Activated naive CD8-positive, alpha-beta T cell treated with anti-CD3 and anti-CD28 coated beads, Interleukin-2, amount 10 ng/mL, durations not matched to agents 7 days and 5 days (primary cell): ENCODE results near the gene TK2. TPM values are rescaled to one million over a fixed set of nuclear protein-coding genes. Genes with fewer than 3 reads are reported as not detected.

Experiments used
- ATAC-seq: fragments of 150-1000 bp; cut with Tn5 transposase; one replicate; pipeline ENCODE4 v1.10.0; 2021; ENCODE audit warnings: low read depth, moderate library complexity
- POLR2A ChIA-PET: fragments of 350-600 bp; sonication (Branson Sonifier 250); formaldehyde crosslinking; loops from one replicate; lab custom pipeline; 2021; ENCODE audit warnings: antibody characterized with exemption; lab: Charles Lee
- DNase-seq: peaks from one replicate; pipeline ENCODE4 v3.0.0; 2021
- H3K27ac Mint-ChIP-seq: one replicate; pipeline ENCODE4 v1.8.0; 2022; ENCODE audit warnings: mild to moderate bottlenecking, mixed read lengths
- H3K27me3 Mint-ChIP-seq: one replicate; pipeline ENCODE4 v1.8.0; 2022; ENCODE audit warnings: mild to moderate bottlenecking, moderate library complexity, mixed read lengths
- H3K36me3 Mint-ChIP-seq: one replicate; pipeline ENCODE4 v1.8.0; 2021; ENCODE audit warnings: mild to moderate bottlenecking, mixed read lengths
- H3K4me1 Mint-ChIP-seq: one replicate; pipeline ENCODE4 v1.8.0; 2021; ENCODE audit warnings: mixed read lengths
- H3K4me3 Mint-ChIP-seq: one replicate; pipeline ENCODE4 v1.8.0; 2022; ENCODE audit warnings: mild to moderate bottlenecking, moderate library complexity, mixed read lengths
- H3K9me3 Mint-ChIP-seq: one replicate; pipeline ENCODE4 v1.8.0; 2021; ENCODE audit warnings: mixed read lengths
- total RNA-seq, 2 experiments: library from RNA; stranded (reverse); gene quantifications; one replicate each; pipeline ENCODE4 v1.2.3, GENCODE V29; 2021

Gene TK2
- total RNA-seq, 2 experiments from 2014 or later: 7.0 to 8.6 TPM

DNA sequence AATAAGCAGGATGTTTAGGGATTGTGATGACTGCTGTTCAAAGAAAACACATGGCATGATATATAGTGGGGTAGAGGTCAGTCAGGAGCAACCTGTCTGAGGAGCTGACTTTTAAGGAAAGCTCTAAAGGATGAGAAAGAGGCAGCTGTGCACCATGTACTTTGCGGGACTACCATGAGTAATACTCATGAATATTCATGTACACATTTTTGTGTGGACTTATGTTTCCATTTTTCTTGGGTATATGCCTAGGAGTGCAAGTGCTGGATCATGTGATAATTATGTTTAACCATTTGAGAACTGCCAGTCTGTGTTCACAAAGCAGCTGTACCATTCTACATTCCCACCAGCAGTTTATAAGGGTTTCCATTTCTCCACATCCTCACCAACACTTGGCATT lies 87.0 kb downstream of the TK2 start:
- Mint-ChIP-seq H3K27ac (no peak overlapping the region), H3K4me3 (no peak overlapping the region), H3K36me3 (no peaks in the 10 kb centered on the region), H3K4me1 (no peaks in the 10 kb centered on the region), H3K9me3 (no peaks in the 10 kb centered on the region), H3K27me3 (peaks cover 48% of the 10 kb centered on the region)
- ATAC-seq: no peak
- POLR2A ChIA-PET: no interaction called here
- no peak for DNase-seq

GRCh38 chr16:66460703-66461102 lies 89.2 kb downstream of the TK2 start:
- H3K27ac Mint-ChIP-seq: no peak overlapping the region
- ATAC-seq: no peak
- POLR2A ChIA-PET: no interaction called here

GRCh38 chr16:66459878-66460277 lies 90.0 kb downstream of the TK2 start:
- H3K36me3 Mint-ChIP-seq: no peaks in the 10 kb centered on the region
- no peak overlapping the region for H3K4me3 Mint-ChIP-seq

More at GRCh38 chr16:66460703-66461102, 89.2 kb downstream of the TK2 start:
- Mint-ChIP-seq H3K4me1 (no peaks in the 10 kb centered on the region), H3K9me3 (no peaks in the 10 kb centered on the region), H3K27me3 (peaks cover 43% of the 10 kb centered on the region), H3K4me3 (no peak overlapping the region), H3K36me3 (no peaks in the 10 kb centered on the region)
- no peak for DNase-seq

DNA sequence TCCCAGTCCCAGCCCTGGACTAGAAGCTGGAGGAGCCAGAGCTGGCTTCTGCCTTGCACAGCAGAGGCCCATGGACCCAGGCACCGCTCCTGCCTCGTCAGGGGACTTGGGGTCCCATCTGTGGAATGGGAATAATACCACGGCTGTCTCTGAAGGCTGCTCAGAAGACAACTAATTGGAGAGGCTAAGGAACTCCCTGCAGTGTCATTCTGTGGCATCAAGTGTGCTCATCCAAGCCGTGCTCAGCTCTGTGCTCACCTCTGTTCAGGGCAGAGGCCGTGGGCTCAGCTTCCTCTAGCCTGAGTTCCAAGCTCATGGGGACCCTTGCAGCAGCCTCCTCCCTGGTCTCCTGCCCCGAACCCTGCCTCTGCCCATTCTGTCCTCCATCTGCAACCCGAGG lies 91.1 kb downstream of the TK2 start:
- DNase-seq: no peak
- H3K27me3 Mint-ChIP-seq: peaks cover 29% of the 10 kb centered on the region
- H3K27ac Mint-ChIP-seq: no peak overlapping the region
- H3K4me3 Mint-ChIP-seq: no peak overlapping the region
- H3K36me3 Mint-ChIP-seq: no peaks in the 10 kb centered on the region
- peaks cover 2% of the 10 kb centered on the region for H3K4me1 Mint-ChIP-seq
- POLR2A ChIA-PET: no interaction called here
- no peak for ATAC-seq
- no peaks in the 10 kb centered on the region for H3K9me3 Mint-ChIP-seq

More at GRCh38 chr16:66459878-66460277, 90.0 kb downstream of the TK2 start:
- DNase-seq: no peak
- no peak overlapping the region for H3K27ac Mint-ChIP-seq
- POLR2A ChIA-PET: no interaction called here
- no peaks in the 10 kb centered on the region for H3K4me1 Mint-ChIP-seq
- no peaks in the 10 kb centered on the region for H3K9me3 Mint-ChIP-seq
- no peak for ATAC-seq
- H3K27me3 Mint-ChIP-seq: peaks cover 34% of the 10 kb centered on the region

- Mint-ChIP-seq H3K4me3 (no peak overlapping the region), H3K36me3 (no peaks in the 10 kb centered on the region), H3K27me3 (peaks cover 24% of the 10 kb centered on the region), H3K4me1 (peaks cover 2% of the 10 kb centered on the region), H3K27ac (no peak overlapping the region), H3K9me3 (no peaks in the 10 kb centered on the region)
- POLR2A ChIA-PET: no interaction called here
- ATAC-seq (no peak), DNase-seq (no peak)
Observed at GRCh38 chr16:66458292-66458691, 91.6 kb downstream of the TK2 start.

Other genes with a start within 250 kb of the TK2 start
- not detected for gene CDH5, start 183.4 kb downstream of the TK2 start, total RNA-seq
- not detected for gene BEAN1, start 122.8 kb downstream of the TK2 start, total RNA-seq
- 100 to 1,000 TPM; 124 to 130 TPM for gene CKLF, start 2.5 kb upstream of the TK2 start, total RNA-seq
- 10 to 100 TPM; 10.6 to 13.5 TPM for gene CMTM1, start 16.3 kb upstream of the TK2 start, total RNA-seq
- gene CMTM2, start 29.3 kb upstream of the TK2 start, total RNA-seq: 1 to 10 TPM in 1 of 2 experiments, under 1 TPM in 1; 0.45 to 1.3 TPM
- 100 to 1,000 TPM; 107 to 108 TPM for gene CMTM3, start 54.6 kb upstream of the TK2 start, total RNA-seq
- 1 to 10 TPM; 1.3 to 2.0 TPM for gene CMTM4, start 146.6 kb upstream of the TK2 start, total RNA-seq
- gene DYNC1LI2, start 201.5 kb upstream of the TK2 start, total RNA-seq: 10 to 100 TPM; 66.3 to 70.5 TPM